ENCODE data around the gene LPAR2. TPM values are rescaled to one million over a fixed set of nuclear protein-coding genes. Genes with fewer than 3 reads are reported as not detected.

LPAR2 gene
- total and polyA plus RNA-seq, 11 donors, result 0.24 to 6.1 (median 0.74) TPM; not detected in 1

GRCh38 chr19:19582471-19582870 is 45.5 kb downstream of the LPAR2 start:
- Histone ChIP-seq H3K27me3 (no peaks in the 10 kb centered on the region), H3K4me1 (no peaks in the 10 kb centered on the region), H3K36me3 (no peaks in the 10 kb centered on the region), H3K4me3 (no peak overlapping the region), H3K27ac (no peak overlapping the region), H3K9me3 (no peaks in the 10 kb centered on the region)
- DNase-seq, result no peak
- no peak for ATAC-seq
- WGBS, 4 donors, result 86 to 92% (median 86%) methylated on average over 6 of the region's 6 CpGs
- intact Hi-C loops (cut with DNase I), result no loop called here
- TF ChIP-seq POLR2A (IDR thresholded peaks at IDR 0.05), result no peak
- no peak for TF ChIP-seq CTCF (IDR thresholded peaks at IDR 0.05)

- Histone ChIP-seq H3K9me3 (no peaks in the 10 kb centered on the region), H3K27me3 (no peaks in the 10 kb centered on the region), H3K4me1 (no peaks in the 10 kb centered on the region), H3K36me3 (no peaks in the 10 kb centered on the region), H3K27ac (no peak overlapping the region), H3K4me3 (no peak overlapping the region)
- TF ChIP-seq POLR2A (IDR thresholded peaks at IDR 0.05) (no peak), CTCF (IDR thresholded peaks at IDR 0.05) (no peak)
- intact Hi-C loops (cut with DNase I), result no loop called here
- no peak for DNase-seq
- 70 to 83% (median 76%) methylated on average over 7 to 13 of the region's 13 CpGs for WGBS, 4 donors
- no peak for ATAC-seq
These were observed 46.6 kb downstream of the LPAR2 start for GRCh38 chr19:19581391-19581790.

- Histone ChIP-seq H3K27me3 (no peaks in the 10 kb centered on the region), H3K4me3 (no peak overlapping the region), H3K4me1 (no peaks in the 10 kb centered on the region), H3K36me3 (no peaks in the 10 kb centered on the region), H3K9me3 (no peaks in the 10 kb centered on the region), H3K27ac (no peak overlapping the region)
- intact Hi-C loops (cut with DNase I), result no loop called here
- no peak for DNase-seq
- WGBS, 4 donors, result 86 to 94% (median 92%) methylated on average over 4 of the region's 4 CpGs
- TF ChIP-seq CTCF (IDR thresholded peaks at IDR 0.05) (no peak), POLR2A (IDR thresholded peaks at IDR 0.05) (no peak)
- no peak for ATAC-seq
These were observed 47.6 kb downstream of the LPAR2 start for GRCh38 chr19:19580418-19580817.

- DNase-seq, result no peak
- intact Hi-C loops (cut with DNase I), result no loop called here
- Histone ChIP-seq H3K4me1 (no peaks in the 10 kb centered on the region), H3K27me3 (no peaks in the 10 kb centered on the region), H3K9me3 (no peaks in the 10 kb centered on the region), H3K36me3 (no peaks in the 10 kb centered on the region), H3K4me3 (no peak overlapping the region), H3K27ac (no peak overlapping the region)
- WGBS, 4 donors, result 87 to 90% (median 89%) methylated on average over 23 to 25 of the region's 25 CpGs
- ATAC-seq, result no peak
- no peak for TF ChIP-seq CTCF (IDR thresholded peaks at IDR 0.05)
- no peak for TF ChIP-seq POLR2A (IDR thresholded peaks at IDR 0.05)
These were observed 48.3 kb downstream of the LPAR2 start for GRCh38 chr19:19579533-19580361.
